C4-2B (cell line): ENCODE results near the gene PARD3B.

Experiments used
- ZFX ChIP-seq: fragments of 450-650 bp; IDR thresholded peaks from 2 replicates; pipeline ENCODE4 v1.6.1; 2017
- TF ChIP-seq, protein P1 (sequence below): fragments of 450-650 bp; conservative IDR thresholded peaks from 2 replicates; pipeline ENCODE4 v1.5.1; 2017; ENCODE audit warnings: mild to moderate bottlenecking

DNA sequence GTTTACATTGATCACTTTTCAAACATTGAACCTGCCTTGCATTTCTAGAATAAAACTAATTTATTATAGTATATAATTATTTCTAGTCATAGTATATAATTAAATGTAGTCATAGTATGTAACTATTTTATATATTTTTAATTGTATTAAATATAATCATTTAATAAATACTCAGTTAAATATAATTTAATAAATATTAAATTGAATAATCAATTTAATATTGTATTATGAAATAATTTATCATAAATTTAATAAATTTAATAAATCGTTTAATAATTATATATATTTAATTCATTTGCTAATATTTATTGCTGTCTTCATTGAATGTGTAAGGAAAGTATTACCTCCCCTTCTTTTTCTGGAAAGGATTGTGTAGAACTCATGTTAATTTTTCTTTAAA is 911.4 kb downstream of the PARD3B start:
- TF ChIP-seq, protein P1, sequence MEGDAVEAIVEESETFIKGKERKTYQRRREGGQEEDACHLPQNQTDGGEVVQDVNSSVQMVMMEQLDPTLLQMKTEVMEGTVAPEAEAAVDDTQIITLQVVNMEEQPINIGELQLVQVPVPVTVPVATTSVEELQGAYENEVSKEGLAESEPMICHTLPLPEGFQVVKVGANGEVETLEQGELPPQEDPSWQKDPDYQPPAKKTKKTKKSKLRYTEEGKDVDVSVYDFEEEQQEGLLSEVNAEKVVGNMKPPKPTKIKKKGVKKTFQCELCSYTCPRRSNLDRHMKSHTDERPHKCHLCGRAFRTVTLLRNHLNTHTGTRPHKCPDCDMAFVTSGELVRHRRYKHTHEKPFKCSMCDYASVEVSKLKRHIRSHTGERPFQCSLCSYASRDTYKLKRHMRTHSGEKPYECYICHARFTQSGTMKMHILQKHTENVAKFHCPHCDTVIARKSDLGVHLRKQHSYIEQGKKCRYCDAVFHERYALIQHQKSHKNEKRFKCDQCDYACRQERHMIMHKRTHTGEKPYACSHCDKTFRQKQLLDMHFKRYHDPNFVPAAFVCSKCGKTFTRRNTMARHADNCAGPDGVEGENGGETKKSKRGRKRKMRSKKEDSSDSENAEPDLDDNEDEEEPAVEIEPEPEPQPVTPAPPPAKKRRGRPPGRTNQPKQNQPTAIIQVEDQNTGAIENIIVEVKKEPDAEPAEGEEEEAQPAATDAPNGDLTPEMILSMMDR, result no peak
- TF ChIP-seq ZFX, result no peak
